Measurements from ENCODE around the gene PIGC.

- TF ChIP-seq NR3C1 (CRISPR knock-in tag; conservative IDR thresholded peaks at IDR 0.05; ENCODE audit: low read depth) (no peak), RELA (CRISPR knock-in tag; IDR thresholded peaks at IDR 0.05; ENCODE audit: borderline replicate concordance) (no peak), ZNF416 (CRISPR knock-in tag; IDR thresholded peaks at IDR 0.05) (no peak)
- TF ChIP-seq, protein P1, sequence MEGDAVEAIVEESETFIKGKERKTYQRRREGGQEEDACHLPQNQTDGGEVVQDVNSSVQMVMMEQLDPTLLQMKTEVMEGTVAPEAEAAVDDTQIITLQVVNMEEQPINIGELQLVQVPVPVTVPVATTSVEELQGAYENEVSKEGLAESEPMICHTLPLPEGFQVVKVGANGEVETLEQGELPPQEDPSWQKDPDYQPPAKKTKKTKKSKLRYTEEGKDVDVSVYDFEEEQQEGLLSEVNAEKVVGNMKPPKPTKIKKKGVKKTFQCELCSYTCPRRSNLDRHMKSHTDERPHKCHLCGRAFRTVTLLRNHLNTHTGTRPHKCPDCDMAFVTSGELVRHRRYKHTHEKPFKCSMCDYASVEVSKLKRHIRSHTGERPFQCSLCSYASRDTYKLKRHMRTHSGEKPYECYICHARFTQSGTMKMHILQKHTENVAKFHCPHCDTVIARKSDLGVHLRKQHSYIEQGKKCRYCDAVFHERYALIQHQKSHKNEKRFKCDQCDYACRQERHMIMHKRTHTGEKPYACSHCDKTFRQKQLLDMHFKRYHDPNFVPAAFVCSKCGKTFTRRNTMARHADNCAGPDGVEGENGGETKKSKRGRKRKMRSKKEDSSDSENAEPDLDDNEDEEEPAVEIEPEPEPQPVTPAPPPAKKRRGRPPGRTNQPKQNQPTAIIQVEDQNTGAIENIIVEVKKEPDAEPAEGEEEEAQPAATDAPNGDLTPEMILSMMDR (IDR thresholded peaks at IDR 0.05) = no peak
- TF ChIP-seq, protein P2, sequence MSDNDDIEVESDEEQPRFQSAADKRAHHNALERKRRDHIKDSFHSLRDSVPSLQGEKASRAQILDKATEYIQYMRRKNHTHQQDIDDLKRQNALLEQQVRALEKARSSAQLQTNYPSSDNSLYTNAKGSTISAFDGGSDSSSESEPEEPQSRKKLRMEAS (CRISPR knock-in tag; IDR thresholded peaks at IDR 0.05) = no peak
Measured at GRCh38 chr1:172411791-172412338, 32.0 kb downstream of the PIGC start.
